ENCODE data around the gene UBQLN4. TPM values are rescaled to one million over a fixed set of nuclear protein-coding genes. Genes with fewer than 3 reads are reported as not detected.

Gene UBQLN4
- total RNA-seq, 1 donor = 22.0 TPM

GRCh38 chr1:156080863-156081179, 27.2 kb upstream of the UBQLN4 start:
- DNase-seq (ENCODE audit: low read depth) = no peak
- TF ChIP-seq, protein P1, sequence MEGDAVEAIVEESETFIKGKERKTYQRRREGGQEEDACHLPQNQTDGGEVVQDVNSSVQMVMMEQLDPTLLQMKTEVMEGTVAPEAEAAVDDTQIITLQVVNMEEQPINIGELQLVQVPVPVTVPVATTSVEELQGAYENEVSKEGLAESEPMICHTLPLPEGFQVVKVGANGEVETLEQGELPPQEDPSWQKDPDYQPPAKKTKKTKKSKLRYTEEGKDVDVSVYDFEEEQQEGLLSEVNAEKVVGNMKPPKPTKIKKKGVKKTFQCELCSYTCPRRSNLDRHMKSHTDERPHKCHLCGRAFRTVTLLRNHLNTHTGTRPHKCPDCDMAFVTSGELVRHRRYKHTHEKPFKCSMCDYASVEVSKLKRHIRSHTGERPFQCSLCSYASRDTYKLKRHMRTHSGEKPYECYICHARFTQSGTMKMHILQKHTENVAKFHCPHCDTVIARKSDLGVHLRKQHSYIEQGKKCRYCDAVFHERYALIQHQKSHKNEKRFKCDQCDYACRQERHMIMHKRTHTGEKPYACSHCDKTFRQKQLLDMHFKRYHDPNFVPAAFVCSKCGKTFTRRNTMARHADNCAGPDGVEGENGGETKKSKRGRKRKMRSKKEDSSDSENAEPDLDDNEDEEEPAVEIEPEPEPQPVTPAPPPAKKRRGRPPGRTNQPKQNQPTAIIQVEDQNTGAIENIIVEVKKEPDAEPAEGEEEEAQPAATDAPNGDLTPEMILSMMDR (IDR thresholded peaks at IDR 0.05; ENCODE audit: insufficient read depth, low read length) = no peak
- H3K4me3 ChIP-seq (ENCODE audit: low read depth, low read length) = peak overlapping the region; percentile 64

DNA sequence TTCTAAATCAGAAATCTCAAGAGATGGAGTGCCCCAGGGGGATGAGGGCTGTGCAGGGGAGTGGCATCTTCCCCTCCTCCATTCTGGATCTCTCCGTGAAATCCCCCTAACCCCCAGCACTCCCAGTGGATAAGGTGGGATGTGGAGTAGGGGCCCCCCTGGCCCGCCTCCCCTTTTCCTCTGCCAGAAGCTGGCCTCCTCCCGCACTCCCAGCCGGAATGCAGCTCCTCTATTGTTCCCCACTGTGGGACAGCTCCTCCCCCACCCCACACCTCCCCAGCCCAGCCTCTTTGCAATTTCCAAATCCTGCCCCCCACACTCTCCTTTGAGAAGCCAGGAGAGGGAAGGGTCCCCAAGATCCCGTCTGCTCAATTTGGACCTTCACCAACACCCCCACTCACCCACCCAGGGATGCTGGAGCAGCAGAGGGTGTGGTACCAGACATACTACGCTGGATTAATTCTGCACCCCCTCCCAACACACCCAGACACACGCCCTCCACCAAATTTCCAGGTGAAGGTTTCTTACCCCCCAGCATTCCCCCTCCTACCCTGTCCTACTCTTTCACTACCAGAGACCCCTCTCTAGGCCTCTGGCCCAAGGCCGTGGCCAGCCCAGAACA, 26.8 kb upstream of the UBQLN4 start:
- no peak for DNase-seq (ENCODE audit: low read depth)
- TF ChIP-seq, protein P1 (IDR thresholded peaks at IDR 0.05; ENCODE audit: insufficient read depth, low read length) = no peak
- H3K4me3 ChIP-seq (ENCODE audit: low read depth, low read length) = peak overlapping the region; percentile 22

- TF ChIP-seq, protein P1 (IDR thresholded peaks at IDR 0.05; ENCODE audit: insufficient read depth, low read length) = no peak
- no peak overlapping the region for H3K4me3 ChIP-seq (ENCODE audit: low read depth, low read length)
- no peak for DNase-seq (ENCODE audit: low read depth)
Measured at GRCh38 chr1:156079762-156080161, 26.2 kb upstream of the UBQLN4 start.

DNA sequence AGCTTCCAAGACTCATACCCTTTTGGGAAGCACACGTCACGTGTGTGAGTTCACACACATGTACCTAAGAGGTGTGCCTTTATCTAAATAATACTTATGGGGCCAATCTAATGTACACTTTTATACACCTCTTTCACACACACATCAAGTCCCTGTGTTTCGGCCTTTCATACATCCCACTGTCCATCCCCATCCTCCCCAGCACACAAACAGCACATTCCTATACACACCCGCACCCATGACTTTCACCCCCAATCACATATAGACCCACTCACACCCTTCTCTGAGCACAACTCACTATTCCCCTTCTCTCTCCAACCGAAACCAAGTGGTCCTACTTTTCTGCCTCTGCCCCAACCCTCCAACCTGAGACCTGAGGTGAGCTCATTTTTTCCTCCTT, 25.1 kb upstream of the UBQLN4 start:
- H3K4me3 ChIP-seq (ENCODE audit: low read depth, low read length) = no peak overlapping the region
- TF ChIP-seq, protein P1 (IDR thresholded peaks at IDR 0.05; ENCODE audit: insufficient read depth, low read length) = no peak
- no peak for DNase-seq (ENCODE audit: low read depth)

- no peak overlapping the region for H3K4me3 ChIP-seq (ENCODE audit: low read depth, low read length)
- TF ChIP-seq, protein P1 (IDR thresholded peaks at IDR 0.05; ENCODE audit: insufficient read depth, low read length) = no peak
- no peak for DNase-seq (ENCODE audit: low read depth)
Measured at GRCh38 chr1:156077430-156077760, 23.8 kb upstream of the UBQLN4 start.

- DNase-seq (ENCODE audit: low read depth) = no peak
Measured at GRCh38 chr1:156076609-156077429, 23.2 kb upstream of the UBQLN4 start.

More at GRCh38 chr1:156076609-156077429, 23.2 kb upstream of the UBQLN4 start:
- no peak overlapping the region for H3K4me3 ChIP-seq (ENCODE audit: low read depth, low read length)
- TF ChIP-seq, protein P1 (IDR thresholded peaks at IDR 0.05; ENCODE audit: insufficient read depth, low read length) = no peak

Measured in fibroblast of the aortic adventitia (primary cell).